Thyroid gland (tissue), 4 donors: ENCODE results near the gene TRAM2.

Source experiments
- CTCF ChIP-seq, 6 experiments: fragments of 200-600 bp in 3 of 6; fragments of 450-650 bp in 3 of 6; sonication (generic) in 3 of 6; IDR thresholded peaks; one replicate each; pipeline ENCODE4 v1.5.1; 2016 to 2019; ENCODE audit warnings: antibody characterized with exemption in 6 of 6, mild to moderate bottlenecking in 2 of 6, inconsistent platforms in 1 of 6, moderate library complexity in 1 of 6
- POLR2A ChIP-seq, 2 donors: fragments of 450-650 bp; IDR thresholded peaks; one replicate each; pipeline ENCODE4 v1.6.1; 2017; ENCODE audit warnings: antibody characterized with exemption in 2 of 2, mild to moderate bottlenecking in 2 of 2, moderate library complexity in 1 of 2

GRCh38 chr6:52568320-52568719 lies 8.5 kb downstream of the TRAM2 start:
- TF ChIP-seq CTCF (IDR thresholded peaks at IDR 0.05), result no peak
- TF ChIP-seq POLR2A (IDR thresholded peaks at IDR 0.05), result no peak
